Measurements from ENCODE around the gene COL27A1. TPM values are rescaled to one million over a fixed set of nuclear protein-coding genes. Genes with fewer than 3 reads are reported as not detected.

Gene COL27A1
- total and polyA plus RNA-seq, 12 donors: 3.1 to 35.8 (median 5.1) TPM

DNA sequence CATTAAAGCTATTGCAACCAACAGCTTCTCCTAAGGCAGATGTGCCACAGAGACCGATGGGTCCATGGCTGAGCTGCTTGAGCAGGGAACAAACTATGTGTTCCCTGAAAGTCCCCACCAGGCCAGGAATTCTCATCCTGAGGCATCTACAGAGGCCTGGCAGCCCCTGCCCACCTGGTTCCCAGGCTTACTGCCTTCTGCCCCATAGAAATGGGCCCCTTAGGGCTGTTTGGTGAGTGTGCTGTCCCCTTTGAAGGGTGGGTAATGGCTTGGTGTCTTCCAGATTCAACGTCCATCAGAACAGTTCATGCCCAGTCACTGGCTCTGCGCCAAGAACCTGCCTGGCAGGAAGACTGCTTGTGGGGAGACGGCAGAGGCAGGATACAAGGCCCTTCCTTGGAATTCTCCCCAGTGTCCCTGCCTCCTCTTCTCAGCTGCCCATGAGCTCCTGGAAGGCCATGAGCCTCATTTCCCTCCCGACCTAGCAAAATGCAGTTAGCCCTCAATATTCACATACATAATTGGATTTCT is 3.8 kb upstream of the COL27A1 start:
- DNase-seq: no peak
- Histone ChIP-seq H3K9me3 (no peaks in the 10 kb centered on the region), H3K36me3 (no peaks in the 10 kb centered on the region), H3K27me3 (peaks cover 0 to 62% (median 34%) of the 10 kb centered on the region in 7 donors), H3K27ac (no peak overlapping the region), H3K4me1 (peaks cover 7 to 29% (median 20%) of the 10 kb centered on the region in 9 donors), H3K4me3 (no peak overlapping the region)
- ATAC-seq: no peak
- TF ChIP-seq, protein P1, sequence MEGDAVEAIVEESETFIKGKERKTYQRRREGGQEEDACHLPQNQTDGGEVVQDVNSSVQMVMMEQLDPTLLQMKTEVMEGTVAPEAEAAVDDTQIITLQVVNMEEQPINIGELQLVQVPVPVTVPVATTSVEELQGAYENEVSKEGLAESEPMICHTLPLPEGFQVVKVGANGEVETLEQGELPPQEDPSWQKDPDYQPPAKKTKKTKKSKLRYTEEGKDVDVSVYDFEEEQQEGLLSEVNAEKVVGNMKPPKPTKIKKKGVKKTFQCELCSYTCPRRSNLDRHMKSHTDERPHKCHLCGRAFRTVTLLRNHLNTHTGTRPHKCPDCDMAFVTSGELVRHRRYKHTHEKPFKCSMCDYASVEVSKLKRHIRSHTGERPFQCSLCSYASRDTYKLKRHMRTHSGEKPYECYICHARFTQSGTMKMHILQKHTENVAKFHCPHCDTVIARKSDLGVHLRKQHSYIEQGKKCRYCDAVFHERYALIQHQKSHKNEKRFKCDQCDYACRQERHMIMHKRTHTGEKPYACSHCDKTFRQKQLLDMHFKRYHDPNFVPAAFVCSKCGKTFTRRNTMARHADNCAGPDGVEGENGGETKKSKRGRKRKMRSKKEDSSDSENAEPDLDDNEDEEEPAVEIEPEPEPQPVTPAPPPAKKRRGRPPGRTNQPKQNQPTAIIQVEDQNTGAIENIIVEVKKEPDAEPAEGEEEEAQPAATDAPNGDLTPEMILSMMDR (IDR thresholded peaks at IDR 0.05): no peak
- WGBS, 2 donors: 64 to 68% methylated on average over 5 of the region's 5 CpGs
- intact Hi-C loops (cut with DNase I): loop anchor here in 8 of 10 donors (2.0 to 10.0 kb wide), 8 partner anchors 44 to 143 kb away; no protein-coding TSS in a partner anchor

DNA sequence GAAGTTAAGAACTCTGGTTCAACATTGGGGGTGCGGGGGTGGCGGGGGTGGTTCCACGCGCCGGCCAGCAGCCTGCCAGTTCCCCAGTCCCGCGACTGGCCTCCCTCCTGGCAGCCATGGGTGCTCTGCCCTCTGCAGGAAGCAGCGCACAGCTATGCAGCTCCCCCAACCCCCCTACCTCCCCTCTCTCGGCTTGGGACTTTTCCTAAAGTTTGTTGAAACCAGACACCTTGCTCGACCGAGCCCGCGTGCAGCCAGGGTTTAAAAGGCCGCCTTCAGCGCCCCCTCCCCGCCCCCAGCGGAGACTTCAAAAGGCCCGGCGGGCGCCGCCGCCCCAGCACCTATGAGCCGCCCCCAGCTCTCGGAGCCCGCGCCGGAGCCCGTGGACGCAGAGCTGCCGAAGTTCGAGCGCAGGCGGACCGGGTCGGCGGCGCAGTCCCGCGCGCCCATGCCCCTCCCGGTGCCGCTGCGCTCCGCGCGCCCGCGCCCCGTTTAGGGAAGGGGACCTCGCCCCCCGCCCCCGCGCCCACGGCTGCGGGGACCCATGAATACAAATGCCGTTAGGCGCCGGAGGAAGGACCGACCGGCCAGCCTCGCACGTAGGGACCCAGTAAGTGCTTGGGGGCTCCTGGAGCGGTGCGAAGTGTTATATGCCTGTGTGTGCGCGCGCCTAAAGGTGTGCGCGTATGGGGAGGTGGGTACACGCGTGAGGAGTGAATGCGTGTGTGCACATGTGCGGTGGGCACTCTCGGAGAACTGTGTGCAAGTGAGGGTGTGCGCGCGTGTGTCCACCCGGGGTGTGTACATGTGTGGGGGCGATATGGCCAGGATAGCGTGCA is 1.4 kb upstream of the COL27A1 start:
- peak in 2 of 8 donors; percentile 16 to 23 for ATAC-seq
- H3K27ac ChIP-seq: no peak overlapping the region
- intact Hi-C loops (cut with DNase I): loop anchor here in 9 of 10 donors (1.0 to 10.0 kb wide), 10 partner anchors 43 to 141 kb away; no protein-coding TSS in a partner anchor
- no peaks in the 10 kb centered on the region for H3K36me3 ChIP-seq
- H3K4me1 ChIP-seq: peaks cover 7 to 31% (median 23%) of the 10 kb centered on the region in 9 donors
- peaks cover 0 to 75% (median 34%) of the 10 kb centered on the region in 7 donors for H3K27me3 ChIP-seq
- H3K9me3 ChIP-seq: no peaks in the 10 kb centered on the region
- no peak for DNase-seq
- TF ChIP-seq, protein P1 (IDR thresholded peaks at IDR 0.05): peak in 6 of 9 donors; percentile 28 to 59 (median 44)
- peak overlapping the region; percentile 25 to 78 (median 54) for H3K4me3 ChIP-seq
- 3% methylated on average over 68 to 80 of the region's 80 CpGs for WGBS, 2 donors

DNA sequence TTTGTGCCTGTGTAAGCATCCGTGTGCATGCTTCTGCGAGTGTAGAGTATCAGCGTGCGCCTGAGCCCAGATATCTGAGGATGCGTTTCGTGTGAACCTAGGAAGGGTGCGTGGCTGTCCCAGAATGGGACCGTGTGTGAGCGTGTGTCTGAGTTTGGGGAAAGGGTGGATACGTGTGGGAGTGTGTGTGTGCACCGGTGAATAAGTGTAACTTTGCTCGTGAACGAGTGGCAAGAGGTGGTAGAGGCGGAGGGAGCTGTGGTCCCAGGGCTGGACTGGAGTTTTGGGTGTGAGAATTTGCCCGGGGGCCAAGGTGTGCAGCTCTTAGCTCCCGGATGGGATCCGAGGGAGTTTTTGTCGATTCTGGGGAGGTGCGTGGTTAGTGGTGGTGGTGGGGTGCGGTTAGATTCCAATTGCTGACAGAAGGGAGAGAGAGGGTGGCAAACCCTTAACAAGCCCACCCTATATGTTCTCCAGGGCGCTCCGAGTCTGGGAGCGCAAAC is 686 bp upstream of the COL27A1 start:
- intact Hi-C loops (cut with DNase I): loop anchor here (1.0 to 10.0 kb wide), 14 partner anchors 44 to 140 kb away; no protein-coding TSS in a partner anchor
- peaks cover 0 to 68% (median 34%) of the 10 kb centered on the region in 7 donors for H3K27me3 ChIP-seq
- peaks cover 7 to 36% (median 23%) of the 10 kb centered on the region in 9 donors for H3K4me1 ChIP-seq
- no peak for DNase-seq
- peak overlapping the region in 8 of 10 donors; percentile 30 to 78 (median 68) for H3K4me3 ChIP-seq
- H3K27ac ChIP-seq: no peak overlapping the region
- 3 to 5% methylated on average over 23 of the region's 23 CpGs for WGBS, 2 donors
- no peaks in the 10 kb centered on the region for H3K9me3 ChIP-seq
- TF ChIP-seq, protein P1 (IDR thresholded peaks at IDR 0.05): no peak
- no peak for ATAC-seq
- H3K36me3 ChIP-seq: no peaks in the 10 kb centered on the region

DNA sequence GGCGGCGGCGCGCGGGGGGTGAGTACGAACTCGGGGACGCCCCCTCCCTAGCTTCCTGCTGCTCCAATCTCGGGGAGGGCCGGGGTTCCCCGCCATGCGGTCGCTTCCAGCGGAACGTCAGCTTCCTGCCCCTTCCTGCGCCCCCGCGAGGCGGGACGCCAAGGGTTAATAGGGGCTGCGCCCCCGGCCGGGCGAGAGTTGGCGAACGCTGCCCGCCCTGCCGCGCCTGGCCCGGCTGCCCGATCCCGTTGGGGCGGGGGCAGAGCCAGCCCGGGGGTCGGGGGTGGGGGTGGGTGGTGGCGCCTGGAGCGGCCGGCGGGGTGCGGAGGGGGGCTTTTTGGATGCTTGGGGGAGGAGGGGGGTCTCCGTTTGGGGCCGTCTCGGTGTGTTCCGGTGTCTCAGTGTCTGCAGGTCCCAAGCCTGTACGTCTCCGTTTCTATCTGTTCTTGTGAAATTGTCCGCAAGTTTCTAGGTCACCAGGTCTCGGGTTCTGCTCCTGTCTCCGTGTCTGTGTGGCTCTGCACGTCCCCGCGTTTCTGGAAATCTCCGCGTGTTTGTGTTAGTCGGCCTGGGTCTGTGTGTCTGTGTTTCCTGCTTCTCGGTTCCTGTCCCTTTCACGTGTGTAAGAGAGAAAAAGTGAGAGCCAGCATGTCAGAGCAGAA is 789 bp downstream of the COL27A1 start:
- ATAC-seq: peak in 7 of 8 donors; percentile 3 to 20 (median 6)
- Histone ChIP-seq H3K4me1 (peaks cover 7 to 36% (median 17%) of the 10 kb centered on the region in 9 donors), H3K27me3 (peaks cover 0 to 65% (median 33%) of the 10 kb centered on the region in 7 donors), H3K4me3 (peak overlapping the region; percentile 47 to 78 (median 66)), H3K36me3 (no peaks in the 10 kb centered on the region), H3K9me3 (no peaks in the 10 kb centered on the region), H3K27ac (peak overlapping the region in 9 of 10 donors; percentile 43 to 81 (median 67))
- intact Hi-C loops (cut with DNase I): loop anchor here (2.0 to 10.0 kb wide), 11 partner anchors 45 to 139 kb away; no protein-coding TSS in a partner anchor
- 0 to 1% methylated on average over 37 to 57 of the region's 57 CpGs for WGBS, 2 donors
- DNase-seq: no peak
- TF ChIP-seq, protein P1 (IDR thresholded peaks at IDR 0.05): no peak

All from heart right ventricle (tissue), 16 donors.